Measurements from ENCODE around the gene TMEM220.
"Not testable (repeated sequence)": the region's sequence is repeated elsewhere in the genome, so short reads cannot be mapped to it uniquely, and the experiment has no call there.

Gene TMEM220

DNA sequence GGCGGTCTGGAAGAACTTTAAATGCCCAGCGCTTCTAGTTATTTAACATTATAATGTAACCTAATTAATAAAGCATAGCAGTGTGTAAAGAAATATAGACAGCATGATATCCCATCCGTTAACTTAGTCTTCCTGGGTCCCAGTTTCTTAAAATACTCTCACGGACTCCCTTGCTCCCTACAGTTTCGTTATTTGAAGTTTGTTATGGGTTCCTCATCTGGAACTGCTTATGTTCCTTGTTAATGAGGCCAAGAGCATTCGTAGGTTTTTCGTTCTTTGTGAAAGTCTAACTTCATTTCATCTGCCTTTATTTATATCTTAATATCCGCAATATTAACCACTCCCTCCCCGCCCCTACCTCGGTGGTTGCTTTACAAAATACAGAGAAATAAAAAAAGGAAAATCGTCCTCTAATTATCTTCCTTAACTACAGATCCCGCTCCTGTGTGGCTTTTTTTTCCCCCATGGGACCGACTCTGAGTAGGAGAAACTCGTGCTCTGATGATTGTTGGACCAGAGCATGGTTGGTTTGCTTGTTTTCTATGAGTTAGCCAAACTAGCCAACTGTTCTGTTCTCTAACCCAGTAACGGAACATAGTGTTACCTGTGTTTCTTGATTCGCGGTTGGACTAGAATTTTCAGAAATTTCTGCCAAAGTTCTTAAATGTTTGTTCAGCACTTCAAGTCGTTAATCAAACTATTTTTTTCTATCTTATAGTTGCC is 31.6 kb downstream of the TMEM220 start:
- DNase-seq, result peak in 1 of 2 donors; percentile 33
- H3K36me3 ChIP-seq, result peaks cover 4 to 21% (median 4%) of the 10 kb centered on the region in 3 donors
- no peaks in the 10 kb centered on the region for H3K27me3 ChIP-seq
- H3K4me1 ChIP-seq, result peaks cover 0 to 50% (median 24%) of the 10 kb centered on the region in 4 donors
- no peaks in the 10 kb centered on the region for H3K9me3 ChIP-seq
- peak overlapping the region; percentile 96 to 98 for H3K27ac ChIP-seq
- peak overlapping the region; percentile 94 to 95 for H3K4me3 ChIP-seq
- TF ChIP-seq, protein P1, sequence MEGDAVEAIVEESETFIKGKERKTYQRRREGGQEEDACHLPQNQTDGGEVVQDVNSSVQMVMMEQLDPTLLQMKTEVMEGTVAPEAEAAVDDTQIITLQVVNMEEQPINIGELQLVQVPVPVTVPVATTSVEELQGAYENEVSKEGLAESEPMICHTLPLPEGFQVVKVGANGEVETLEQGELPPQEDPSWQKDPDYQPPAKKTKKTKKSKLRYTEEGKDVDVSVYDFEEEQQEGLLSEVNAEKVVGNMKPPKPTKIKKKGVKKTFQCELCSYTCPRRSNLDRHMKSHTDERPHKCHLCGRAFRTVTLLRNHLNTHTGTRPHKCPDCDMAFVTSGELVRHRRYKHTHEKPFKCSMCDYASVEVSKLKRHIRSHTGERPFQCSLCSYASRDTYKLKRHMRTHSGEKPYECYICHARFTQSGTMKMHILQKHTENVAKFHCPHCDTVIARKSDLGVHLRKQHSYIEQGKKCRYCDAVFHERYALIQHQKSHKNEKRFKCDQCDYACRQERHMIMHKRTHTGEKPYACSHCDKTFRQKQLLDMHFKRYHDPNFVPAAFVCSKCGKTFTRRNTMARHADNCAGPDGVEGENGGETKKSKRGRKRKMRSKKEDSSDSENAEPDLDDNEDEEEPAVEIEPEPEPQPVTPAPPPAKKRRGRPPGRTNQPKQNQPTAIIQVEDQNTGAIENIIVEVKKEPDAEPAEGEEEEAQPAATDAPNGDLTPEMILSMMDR (IDR thresholded peaks at IDR 0.05), result no peak
- intact Hi-C loops (cut with DNase I; ENCODE audit: low total_unique reads), result loop anchor here (5.0 kb wide), 1 partner anchor 51 kb away; no protein-coding TSS in a partner anchor

DNA sequence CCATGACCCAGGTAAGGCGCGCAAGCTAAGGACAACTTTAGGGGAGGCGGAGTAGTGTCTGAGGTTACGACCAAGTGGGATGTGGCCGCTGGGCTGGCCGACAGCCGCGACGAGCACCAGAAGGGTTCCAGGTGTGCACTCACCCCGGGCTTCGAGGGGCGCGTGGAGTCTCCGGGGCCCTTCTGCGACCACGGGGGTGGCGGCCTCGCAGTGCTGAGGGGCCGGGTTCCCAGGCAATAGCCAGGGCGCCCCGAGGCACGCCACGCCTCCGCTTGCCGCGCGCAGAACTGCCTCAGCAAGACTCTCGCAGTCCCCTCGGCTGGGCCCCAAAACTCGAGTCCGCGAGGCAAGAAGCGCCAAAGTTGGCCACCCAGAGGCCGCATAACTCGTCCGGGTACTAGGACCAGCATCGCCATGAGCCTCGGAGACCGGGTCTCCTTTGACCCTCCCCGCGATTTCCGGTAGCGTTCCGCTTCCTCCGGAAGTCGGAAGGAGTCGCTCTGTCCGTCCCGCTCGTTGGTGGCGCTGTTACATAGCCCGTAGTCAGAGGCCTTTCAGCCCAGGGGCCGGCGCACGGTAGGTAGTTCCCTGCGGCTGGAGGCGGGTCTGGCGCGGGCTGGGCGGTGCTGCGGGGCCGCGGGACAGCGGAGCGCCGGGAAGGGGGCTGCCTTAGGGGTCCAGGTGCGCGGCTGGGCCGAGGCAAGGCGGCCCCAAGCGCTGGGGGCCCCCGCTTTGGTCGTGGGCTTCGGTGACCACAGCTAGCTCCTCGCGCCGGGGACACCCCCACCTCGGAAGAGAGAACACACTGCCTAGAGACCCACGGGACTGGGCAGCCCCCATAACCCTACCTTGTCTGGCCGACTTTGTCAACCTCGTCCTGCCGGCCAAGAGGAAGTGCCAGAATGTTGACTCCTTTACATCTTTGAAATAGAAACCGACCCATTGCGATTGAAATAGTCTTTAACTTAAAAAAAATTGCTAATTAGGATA is 32.4 kb downstream of the TMEM220 start, which contains the start of the genes ADPRM and SCO1:
Gene ADPRM, plus strand, starts transcription at position 503 of the 990 bp plus-strand sequence. CDS start 7,333 bp downstream, outside the sequence.
Gene SCO1, minus strand, starts transcription at position 442 of the 990 bp plus-strand sequence. Its CDS starts 26 bp downstream, at position 416.
- Histone ChIP-seq H3K27ac (peak within 1 kb of the TSS; percentile 96 to 98), H3K4me1 (peaks cover 0 to 45% (median 22%) of the 10 kb centered on the region in 4 donors)
- TF ChIP-seq, protein P1 (IDR thresholded peaks at IDR 0.05), result peak in 1 of 2 experiments; percentile 33

DNA sequence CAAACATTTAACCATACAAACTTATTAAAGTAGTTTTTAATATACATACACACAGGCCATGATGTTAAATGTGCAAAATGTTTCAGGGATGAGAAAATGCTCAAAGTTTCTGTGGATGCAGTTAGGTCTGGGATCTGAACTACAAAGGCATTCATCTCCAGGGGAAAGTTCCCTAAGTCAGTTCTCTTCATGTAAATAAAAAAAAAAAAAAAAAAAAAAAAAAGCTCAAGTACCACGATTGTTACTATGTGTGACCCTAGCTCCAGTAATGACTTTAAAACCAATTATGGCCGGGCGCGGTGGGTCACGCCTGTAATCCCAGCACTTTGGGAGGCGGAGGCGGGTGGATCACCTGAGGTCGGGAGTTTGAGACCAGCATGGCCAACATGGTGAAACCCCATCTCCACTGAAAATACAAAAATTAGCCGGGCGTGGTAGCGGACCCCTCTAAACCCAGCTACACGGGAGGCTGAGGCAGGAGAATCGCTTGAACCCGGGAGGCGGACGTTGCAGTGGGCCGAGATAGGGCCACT is 33.9 kb downstream of the TMEM220 start:
- intact Hi-C loops (cut with DNase I; ENCODE audit: low total_unique reads), result loop anchor here (5.0 kb wide), 1 partner anchor 49 kb away; no protein-coding TSS in a partner anchor
- DNase-seq, H3K27ac ChIP-seq, H3K9me3 ChIP-seq, H3K27me3 ChIP-seq: not testable (repeated sequence)
- Histone ChIP-seq H3K4me1 (peaks cover 0 to 39% (median 21%) of the 10 kb centered on the region in 4 donors), H3K4me3 (peak overlapping the region in 1 of 2 donors; percentile 95), H3K36me3 (peaks cover 17 to 44% (median 19%) of the 10 kb centered on the region in 3 donors)

More for the DNA sequence above, 32.4 kb downstream of the TMEM220 start, which contains the start of the genes ADPRM and SCO1:
- Histone ChIP-seq H3K27me3 (no peaks in the 10 kb centered on the region), H3K36me3 (peaks cover 4 to 29% (median 4%) of the 10 kb centered on the region in 3 donors), H3K9me3 (no peaks in the 10 kb centered on the region), H3K4me3 (peak within 1 kb of the TSS; percentile 94 to 95)
- intact Hi-C loops (cut with DNase I; ENCODE audit: low total_unique reads), result loop anchor here (5.0 kb wide), 1 partner anchor 50 kb away; no protein-coding TSS in a partner anchor
- peak; percentile 95 to 96 for DNase-seq

DNA sequence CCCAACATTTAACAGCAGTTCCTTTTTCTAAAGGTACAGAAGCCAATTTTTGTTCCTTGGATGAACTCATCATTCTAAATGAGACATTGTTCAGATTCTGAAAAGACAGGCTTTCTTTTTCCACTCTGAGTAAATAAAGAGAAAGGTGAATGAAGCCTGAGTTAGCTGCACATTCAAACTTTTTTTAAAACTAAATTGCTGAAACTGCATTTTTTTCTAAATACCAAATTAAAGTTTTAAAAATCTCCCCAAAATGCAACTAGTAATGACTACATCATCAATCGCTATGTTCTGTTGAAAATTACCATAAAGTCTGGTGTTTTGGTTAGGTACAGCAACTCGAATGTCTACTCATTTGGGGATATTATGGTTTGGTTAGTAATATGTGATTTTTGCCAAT is 42.3 kb downstream of the TMEM220 start:
- Histone ChIP-seq H3K27me3 (no peaks in the 10 kb centered on the region), H3K9me3 (no peaks in the 10 kb centered on the region), H3K36me3 (peaks cover 40 to 60% (median 40%) of the 10 kb centered on the region in 3 donors), H3K27ac (no peak overlapping the region), H3K4me1 (peaks cover 0 to 7% (median under 1%) of the 10 kb centered on the region in 4 donors), H3K4me3 (no peak overlapping the region)
- intact Hi-C loops (cut with DNase I; ENCODE audit: low total_unique reads), result no loop called here
- TF ChIP-seq, protein P1 (IDR thresholded peaks at IDR 0.05), result no peak
- DNase-seq, result no peak

DNA sequence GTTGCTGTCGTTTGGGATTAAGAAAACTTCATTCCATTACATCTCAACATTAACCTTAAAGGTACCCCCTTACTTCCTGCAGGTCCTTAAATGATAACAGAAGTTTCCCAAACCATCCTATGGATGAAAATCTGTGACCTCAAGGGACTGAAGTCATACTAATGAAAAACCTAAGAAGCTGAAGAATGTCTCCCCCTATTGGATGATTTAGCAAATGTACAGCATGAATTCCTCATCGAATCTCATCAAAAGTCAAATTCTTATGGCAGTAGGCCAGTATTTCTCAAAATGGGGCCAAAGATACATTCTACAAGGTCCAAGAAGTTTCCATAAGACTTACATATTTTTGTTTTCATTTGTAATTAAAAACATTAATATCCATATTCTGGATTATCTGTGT is 46.0 kb downstream of the TMEM220 start:
- H3K9me3 ChIP-seq, result no peaks in the 10 kb centered on the region
- H3K36me3 ChIP-seq, result peaks cover 26 to 47% (median 41%) of the 10 kb centered on the region in 3 donors

More for the DNA sequence above, 46.0 kb downstream of the TMEM220 start:
- H3K4me3 ChIP-seq, result no peak overlapping the region
- peaks cover 0 to 32% (median 8%) of the 10 kb centered on the region in 4 donors for H3K4me1 ChIP-seq
- TF ChIP-seq, protein P1 (IDR thresholded peaks at IDR 0.05), result peak; percentile 9 to 19
- H3K27me3 ChIP-seq, result no peaks in the 10 kb centered on the region
- H3K27ac ChIP-seq, result peak overlapping the region in 1 of 2 donors; percentile 69
- intact Hi-C loops (cut with DNase I; ENCODE audit: low total_unique reads), result no loop called here
- no peak for DNase-seq

All from tibial artery (tissue), 4 donors.